GM18909 (cell line): ENCODE measurements around the gene CLDN15.
"Not testable (repeated sequence)": the region's sequence is repeated elsewhere in the genome, so short reads cannot be mapped to it uniquely, and the experiment has no call there.

Source experiments
- ATAC-seq: cut with Tn5 transposase; IDR thresholded peaks from one replicate; pipeline ENCODE4 v1.9.1; 2021; ENCODE audit warnings: mild to moderate bottlenecking; ENCODE audit not compliant: unreplicated experiment, poor library complexity

Gene CLDN15

DNA sequence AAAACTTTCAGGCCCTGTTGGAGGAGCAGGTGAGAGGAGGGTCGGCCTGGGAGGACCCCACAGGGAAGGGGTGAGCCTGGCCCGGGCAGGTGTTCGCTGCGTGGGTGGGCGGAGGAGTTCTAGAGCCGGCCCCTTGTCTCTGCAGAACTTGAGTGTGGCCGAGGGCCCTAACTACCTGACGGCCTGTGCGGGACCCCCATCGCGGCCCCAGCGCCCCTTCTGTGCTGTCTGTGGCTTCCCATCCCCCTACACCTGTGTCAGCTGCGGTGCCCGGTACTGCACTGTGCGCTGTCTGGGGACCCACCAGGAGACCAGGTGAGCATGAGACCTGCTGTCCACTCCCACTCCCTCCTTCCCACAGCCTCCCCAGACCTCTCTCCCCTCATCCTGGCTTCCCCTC, 14.1 kb downstream of the CLDN15 start:
- ATAC-seq: no peak

DNA sequence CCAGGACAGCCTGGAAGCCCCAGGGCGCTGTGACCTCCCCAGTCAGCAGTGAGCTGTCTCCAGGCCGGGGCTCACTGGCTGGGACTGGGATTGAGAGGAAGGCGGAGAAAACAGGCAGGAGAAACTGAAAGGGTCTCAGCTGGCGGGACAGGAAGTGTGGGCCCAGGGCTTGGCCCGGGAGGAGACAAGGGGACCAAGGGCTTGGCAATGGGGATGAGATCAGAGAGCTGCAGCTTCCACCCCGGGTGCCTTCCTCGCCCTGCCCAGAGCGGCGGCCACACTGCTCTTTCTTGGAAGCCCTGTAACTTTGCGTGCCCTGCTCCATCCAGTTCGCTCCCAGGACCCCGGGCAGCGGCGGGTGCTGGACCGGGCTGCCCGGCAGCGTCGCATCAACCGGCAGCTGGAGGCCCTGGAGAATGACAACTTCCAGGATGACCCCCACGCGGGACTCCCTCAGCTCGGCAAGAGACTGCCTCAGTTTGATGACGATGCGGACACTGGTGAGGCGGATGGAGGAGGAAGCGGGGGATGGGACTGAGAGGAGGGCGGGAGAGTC, 15.2 kb downstream of the CLDN15 start:
- ATAC-seq: no peak

DNA sequence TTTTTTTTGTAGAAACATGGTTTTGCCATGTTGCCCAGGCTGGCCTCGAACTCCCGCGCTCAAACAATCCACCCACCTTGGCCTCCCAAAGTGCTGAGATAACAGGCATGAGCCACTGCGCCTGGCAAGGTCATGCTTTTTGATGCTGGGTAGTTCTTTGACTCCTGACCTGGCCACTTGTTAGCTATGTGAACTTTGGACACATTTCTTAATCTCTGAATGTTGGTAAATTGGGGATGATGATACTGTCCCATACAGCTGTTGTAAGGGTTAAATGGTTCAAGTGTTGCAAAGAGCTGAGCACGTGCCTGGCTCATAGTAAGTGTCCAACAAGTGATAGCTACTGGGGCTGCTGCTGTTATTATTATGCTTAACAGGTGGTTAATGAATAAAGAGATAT, 17.3 kb downstream of the CLDN15 start:
- ATAC-seq: no peak

DNA sequence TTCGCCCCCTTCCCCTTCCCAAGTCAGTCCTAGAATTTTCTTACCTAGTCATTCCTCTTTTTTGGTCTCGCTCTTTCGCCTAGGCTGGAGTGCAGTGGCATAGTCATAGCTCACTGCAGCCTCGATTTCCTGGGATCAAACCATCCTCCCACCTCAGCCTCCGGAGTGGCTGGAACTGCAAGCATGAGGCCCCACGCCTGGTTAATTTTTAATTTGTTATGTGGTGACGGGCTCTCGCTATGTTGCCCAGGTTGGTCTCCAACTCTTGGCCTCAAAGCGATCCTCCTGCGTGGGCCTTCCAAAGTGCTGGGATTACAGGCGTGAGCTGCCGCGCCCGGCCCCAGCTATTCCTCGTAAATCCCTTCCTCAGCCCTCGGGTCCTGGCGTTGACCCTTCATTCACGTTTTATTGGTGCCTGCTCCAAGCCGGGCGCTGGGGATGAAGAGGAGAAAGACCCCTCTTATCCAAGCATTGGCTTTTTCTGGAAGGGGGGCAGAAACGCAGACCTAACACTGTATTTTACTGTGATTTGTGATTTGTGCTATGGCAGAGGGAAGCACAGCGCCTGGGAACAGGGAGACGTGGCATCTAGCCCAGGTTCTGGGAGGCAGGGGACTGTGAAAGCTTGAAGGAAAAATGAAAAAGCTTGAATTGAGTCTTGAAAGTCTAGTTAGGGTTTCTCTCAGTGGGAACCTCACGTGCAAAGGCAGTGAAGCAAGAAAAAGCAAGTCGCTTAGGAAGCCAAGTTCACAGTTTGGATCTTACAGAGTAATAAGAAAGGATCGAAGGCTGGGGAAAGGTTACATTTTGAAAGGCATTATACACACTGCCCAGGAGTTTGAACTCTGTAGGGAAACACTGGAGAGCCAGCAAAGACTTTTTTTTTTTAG, 19.1 kb downstream of the CLDN15 start:
- peak; percentile 20 for ATAC-seq

DNA sequence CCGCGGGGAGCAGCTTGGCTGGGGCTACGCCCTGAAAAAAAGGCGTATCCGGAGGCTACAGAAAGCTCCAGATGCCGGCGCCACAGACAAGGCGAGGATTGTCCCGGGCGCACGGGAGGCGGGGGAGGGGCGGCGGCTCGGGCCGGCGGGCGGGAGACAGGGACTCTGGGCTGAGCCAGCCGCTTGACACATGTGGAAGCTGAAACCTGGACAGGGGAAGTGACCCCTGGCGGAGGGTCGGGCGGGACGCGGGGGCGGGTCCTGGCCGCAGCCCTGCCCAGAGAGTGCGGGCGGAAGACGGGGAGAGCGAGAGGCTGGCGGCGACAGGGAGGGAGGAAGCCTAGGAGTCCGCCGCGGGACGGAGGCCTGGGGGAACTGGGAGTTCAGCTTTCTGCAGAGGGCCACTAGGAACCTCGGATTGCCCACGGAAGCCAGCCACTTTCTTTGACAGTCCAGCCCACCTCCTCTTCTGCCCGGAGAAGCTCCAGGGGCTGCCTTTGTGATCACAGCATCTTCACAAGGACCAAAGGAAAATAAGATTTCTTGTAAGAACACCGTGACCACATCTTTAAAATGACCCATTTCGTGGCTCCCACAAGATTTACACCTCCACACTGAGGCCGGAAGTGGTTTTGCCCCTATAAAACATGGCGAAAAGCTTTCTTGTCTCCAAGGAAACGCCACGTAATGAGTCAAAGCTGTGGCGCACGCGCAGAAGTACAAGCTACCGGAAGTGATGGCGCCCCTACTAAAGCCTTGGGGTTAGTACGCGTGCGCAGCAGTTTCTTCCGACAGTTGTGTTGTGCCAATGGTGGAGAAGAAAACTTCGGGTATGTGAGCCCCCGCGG, 20.0 kb downstream of the CLDN15 start, which contains the start of the genes PLOD3 and ZNHIT1:
PLOD3 (minus strand) TSS at position 194 of the 848 bp plus-strand sequence. CDS start 307 bp downstream, outside the sequence.
ZNHIT1 (plus strand) TSS at position 778 of the 848 bp plus-strand sequence; CDS start at position 809, 31 bp downstream.
- peak; percentile 69 for ATAC-seq

DNA sequence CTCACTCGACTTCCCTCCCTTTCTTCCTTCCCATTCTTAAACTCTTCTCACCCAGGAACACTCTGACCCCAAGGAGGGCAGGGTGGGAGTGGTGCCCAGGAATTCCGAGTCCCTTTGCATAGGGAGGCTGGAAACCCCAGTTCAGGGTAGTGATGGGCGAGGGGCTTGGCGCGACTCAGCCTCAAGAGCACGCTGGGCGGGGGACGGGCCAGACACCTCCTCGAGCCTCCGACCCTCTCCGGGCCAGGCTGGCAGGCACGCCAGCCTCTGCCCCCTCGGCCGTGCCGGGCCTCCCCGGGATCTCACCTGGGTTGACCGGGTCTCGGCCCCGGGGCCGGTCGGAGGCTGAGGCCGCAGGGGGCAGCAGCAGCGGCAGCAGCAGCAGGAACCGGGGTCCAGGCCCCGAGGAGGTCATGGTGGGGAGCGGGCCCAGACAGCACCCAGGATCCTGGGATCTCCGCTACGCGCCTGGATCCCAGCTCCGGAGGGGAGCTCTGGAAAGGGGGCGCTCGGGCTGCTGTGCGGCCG, 20.7 kb downstream of the CLDN15 start:
- peak; percentile 24 for ATAC-seq

- ATAC-seq: no peak
Observed at GRCh38 chr7:101216001-101216859, 21.4 kb downstream of the CLDN15 start.

DNA sequence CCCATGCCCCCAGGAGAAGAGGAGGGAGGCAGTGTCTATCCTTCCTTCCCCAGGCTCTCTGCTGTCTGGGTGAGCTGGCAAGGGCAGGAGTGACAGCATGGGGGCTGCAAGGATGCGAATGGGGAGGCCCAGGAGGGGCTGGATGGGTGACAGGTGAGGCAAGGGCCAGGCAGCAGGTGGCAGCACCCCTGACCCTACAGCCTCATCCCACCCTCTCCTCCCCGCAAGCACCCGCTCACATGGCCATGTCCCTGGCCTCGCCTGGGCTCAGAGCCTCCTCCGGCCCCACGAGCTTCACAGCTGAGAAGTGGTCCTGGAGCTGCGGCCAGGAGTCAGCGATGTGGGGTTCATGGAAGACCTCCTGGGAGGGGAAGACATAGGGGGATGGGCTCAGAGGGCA, 25.6 kb downstream of the CLDN15 start:
- no peak for ATAC-seq

- no peak for ATAC-seq
Observed at GRCh38 chr7:101211501-101211900, 26.1 kb downstream of the CLDN15 start.

DNA sequence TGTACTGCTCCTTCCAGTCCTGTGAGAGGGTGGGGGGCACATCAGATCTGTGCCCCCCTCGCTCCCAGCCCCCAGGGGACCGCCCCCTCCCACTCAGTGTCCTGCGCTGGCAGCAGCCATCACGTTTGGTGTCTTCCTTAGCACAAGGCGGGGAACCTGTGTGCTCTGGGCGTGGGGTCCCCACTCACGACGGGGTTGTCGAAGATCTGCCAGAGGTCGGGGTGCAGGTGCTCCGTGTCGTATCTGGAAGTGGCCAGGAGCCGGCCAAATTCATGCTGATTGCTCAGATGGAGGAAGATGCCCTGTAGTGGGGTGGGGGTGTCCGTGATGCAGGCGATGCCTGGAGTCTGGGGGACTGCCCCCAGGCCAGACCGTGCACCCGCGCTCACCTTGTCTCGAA, 27.5 kb downstream of the CLDN15 start:
- no peak for ATAC-seq

GRCh38 chr7:101208794-101209193, 28.8 kb downstream of the CLDN15 start:
- no peak for ATAC-seq

- ATAC-seq: no peak
Observed at GRCh38 chr7:101207459-101207858, 30.1 kb downstream of the CLDN15 start.

GRCh38 chr7:101206665-101207042, 30.9 kb downstream of the CLDN15 start:
- ATAC-seq: no peak

DNA sequence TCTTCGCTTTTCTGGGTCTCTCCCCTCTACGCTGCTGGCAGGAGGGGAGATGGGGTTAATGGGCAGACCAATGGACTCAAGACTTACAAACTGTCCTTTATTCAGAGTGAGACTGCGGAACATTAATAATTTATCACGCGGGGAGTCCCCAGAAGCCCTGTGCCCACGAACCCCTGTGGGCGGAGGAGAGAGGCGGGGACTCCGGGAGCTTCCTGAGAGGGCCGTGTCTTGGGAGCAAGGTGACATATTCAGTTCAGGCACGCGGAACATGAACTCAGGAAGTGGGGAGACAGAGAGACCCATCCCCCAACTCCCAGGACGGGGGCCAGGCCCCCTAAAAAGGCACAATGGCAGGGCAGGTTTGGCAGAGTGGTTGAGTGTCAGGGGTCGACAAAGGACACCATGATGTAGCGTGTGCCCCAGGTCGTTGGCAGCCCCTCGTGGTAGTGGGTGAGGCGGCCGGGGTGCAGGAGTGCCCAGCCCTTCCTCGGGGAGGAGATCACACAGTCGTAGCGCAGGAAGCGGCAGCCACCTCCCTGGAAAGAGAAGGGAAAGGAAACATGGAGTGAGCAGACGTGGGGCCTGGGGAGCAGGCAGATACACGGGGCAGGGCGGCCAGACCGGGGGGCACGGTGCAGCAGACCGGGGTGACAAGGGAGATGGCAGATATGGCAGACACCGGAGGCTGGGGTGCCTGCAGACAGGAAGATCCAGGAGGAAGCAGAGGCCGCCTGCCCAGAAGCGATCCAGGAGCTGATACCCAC, 31.5 kb downstream of the CLDN15 start:
- no peak for ATAC-seq

- ATAC-seq: not testable (repeated sequence)
Observed at GRCh38 chr7:101203740-101204738, 33.6 kb downstream of the CLDN15 start.

- ATAC-seq: no peak
Observed at GRCh38 chr7:101202603-101202918, 35.0 kb downstream of the CLDN15 start.

DNA sequence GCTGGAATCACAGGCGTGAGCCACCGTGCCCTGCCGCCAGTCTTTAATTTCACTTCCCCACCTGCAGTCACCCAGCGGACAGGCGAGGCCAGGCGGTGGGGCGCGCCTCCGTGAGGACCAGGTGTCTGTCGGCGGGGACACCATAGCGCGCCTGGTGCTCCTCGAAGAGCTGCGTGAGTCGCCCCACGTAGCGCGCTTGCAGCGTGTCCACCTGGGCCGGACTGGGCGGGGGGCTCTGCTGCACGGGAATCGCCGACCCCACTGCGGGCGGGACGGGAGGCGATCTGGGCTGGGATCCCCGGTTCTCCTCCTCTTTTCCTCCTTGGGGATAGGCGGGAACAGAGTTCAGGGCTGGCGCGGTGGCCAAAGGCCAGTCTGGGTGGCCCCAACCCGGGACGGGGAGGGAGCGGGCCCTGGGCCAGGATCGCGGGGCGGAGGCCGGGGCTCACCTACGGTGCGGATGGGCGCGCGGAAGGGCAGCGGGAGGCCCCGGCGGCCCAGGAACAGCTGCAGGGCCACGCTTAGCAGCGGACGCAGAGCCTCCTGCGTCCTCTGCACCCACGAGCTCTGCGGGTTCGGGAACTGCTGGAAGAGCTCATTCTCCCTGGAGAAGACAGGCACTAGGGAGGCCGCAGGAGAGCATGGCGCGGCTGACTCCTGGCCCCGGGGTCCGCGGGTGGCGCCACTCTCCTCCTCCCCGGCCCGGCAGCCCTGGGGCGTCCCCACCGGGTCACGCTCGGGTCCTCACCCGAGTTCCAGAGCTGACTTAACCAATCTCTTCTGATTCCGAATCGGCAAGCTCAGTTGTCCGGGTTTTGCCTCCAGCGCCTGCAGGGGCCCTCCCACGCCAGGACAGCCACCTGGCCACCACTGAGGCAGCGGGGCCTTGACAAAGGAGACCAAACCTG, 35.7 kb downstream of the CLDN15 start:
- ATAC-seq: no peak
